Neural cell (in vitro differentiated cells): Measurements from ENCODE around the gene PPP2R2B.

Experiments
- CTCF ChIP-seq: fragments of 450-650 bp; IDR thresholded peaks from 2 replicates; pipeline ENCODE4 v1.5.1; 2014; ENCODE audit warnings: antibody characterized with exemption, mild to moderate bottlenecking, moderate library complexity; ENCODE audit not compliant: poor library complexity, severe bottlenecking
- POLR2AphosphoS5 ChIP-seq: IDR thresholded peaks from 2 replicates; pipeline ENCODE4 v1.6.1; 2012

GRCh38 chr5:146906803-146907202 is 28.2 kb upstream of the PPP2R2B start:
- TF ChIP-seq CTCF, result no peak
- no peak for TF ChIP-seq POLR2AphosphoS5
